ENCODE measurements around the gene GSKIP.

DNA sequence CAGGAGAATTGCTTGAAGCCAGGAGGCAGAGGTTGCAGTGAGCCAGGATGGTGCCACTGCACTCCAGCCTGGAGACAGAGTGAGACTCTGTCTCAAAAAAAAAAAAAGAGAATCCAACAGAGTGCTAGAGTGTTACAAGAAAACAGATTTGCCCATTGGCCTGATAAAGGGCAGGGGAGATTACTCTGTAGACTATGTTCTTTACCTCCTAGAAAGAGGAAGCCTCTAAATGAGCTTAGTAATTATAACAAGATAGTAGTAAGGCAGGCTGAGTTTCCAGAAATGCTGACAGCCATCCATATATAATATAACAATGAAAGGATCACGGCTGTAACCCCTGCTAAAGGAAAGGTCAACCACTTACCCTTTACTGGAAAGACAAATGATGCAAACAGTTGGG, 53.0 kb downstream of the GSKIP start:
- no peak for TF ChIP-seq CTCF (IDR thresholded peaks at IDR 0.05)
- no peak for TF ChIP-seq EZH2 (IDR thresholded peaks at IDR 0.05)
- TF ChIP-seq EZH2phosphoT487 (IDR thresholded peaks at IDR 0.05): no peak

Data from neural progenitor cell (in vitro differentiated cells).